Measurements from ENCODE around the gene CA4.
"Not testable (repeated sequence)": the region's sequence is repeated elsewhere in the genome, so short reads cannot be mapped to it uniquely, and the experiment has no call there.

DNA sequence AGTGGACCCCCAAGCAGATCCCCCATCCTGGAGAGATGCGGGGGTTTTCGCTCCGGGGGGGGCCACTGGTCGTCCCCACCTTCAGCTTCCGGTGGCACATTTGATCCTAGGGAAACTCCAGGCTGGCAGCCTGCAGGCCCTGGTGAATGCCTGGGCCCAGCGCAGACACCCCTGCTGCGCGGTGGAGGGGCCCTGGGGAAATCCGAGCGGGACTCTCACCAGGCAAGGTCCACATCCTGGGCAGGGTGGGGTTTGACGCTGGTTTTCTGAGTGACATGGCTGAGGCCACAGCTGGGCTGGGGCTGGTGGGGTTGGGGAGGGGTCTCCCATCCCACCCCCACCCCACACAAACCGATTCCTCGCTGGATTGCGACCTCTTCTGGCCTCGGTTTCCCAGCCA, 30.6 kb upstream of the CA4 start:
- TF ChIP-seq POLR2A, CTCF (IDR thresholded peaks at IDR 0.05): not testable (repeated sequence)

Data from right lobe of liver (tissue), 4 donors.